GM21825 (cell line): ENCODE data around the gene EPG5.

Source experiments
- ATAC-seq: cut with Tn5 transposase; IDR thresholded peaks from one replicate; pipeline ENCODE4 v1.9.1; 2021; ENCODE audit warnings: mild to moderate bottlenecking, moderate library complexity; ENCODE audit not compliant: unreplicated experiment

EPG5 gene

GRCh38 chr18:45920367-45920766 is 46.8 kb downstream of the EPG5 start:
- ATAC-seq = no peak

- no peak for ATAC-seq
Measured at GRCh38 chr18:45916302-45916701, 50.8 kb downstream of the EPG5 start.

DNA sequence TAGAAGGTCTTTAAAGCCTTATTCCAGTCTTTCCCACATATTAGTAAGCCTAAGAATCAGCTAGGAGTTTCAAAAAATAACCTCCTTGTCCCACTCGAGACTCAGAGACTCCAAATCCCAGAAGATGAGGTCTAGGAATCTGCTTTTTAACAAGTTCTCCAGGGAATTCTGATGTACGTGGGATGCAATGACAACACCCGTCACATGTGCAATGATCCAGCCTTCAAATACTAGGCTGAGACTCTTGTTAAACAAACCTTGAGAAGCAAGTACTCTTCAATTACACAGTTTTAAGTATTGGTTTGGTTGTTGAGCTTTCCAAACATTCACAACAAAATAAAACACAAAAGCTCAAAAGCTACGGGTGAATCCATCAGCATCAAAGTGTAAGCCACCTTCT is 53.9 kb downstream of the EPG5 start:
- no peak for ATAC-seq

DNA sequence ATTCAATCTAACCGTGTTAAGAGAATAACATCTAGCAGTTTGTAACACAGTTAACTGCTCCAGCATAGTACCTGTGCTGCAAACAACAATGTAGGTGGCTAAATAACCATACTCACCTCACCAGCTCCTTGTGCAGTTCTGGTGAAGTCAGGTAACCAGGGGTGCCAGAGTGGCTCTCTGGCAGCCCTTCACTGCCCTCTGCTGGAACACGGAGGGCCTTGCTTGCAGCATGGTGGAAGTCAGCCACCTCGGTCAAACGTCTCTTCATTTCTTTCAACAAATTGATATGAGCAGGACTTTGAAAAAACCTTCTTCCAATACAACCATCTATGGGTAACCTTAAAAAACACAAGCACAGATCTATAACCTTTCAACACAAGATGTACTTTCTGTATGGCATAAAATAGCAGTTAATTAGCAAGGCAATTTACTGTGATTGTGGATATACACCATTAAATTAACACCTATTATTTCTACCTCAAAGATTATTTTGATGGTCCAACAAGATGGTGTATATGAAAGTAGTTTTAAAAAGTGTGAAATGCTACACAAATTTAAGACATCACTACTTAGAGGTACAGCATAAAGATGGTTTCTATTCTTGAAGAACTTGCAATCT is 56.6 kb downstream of the EPG5 start:
- ATAC-seq = no peak

- no peak for ATAC-seq
Measured at GRCh38 chr18:45901654-45902210, 65.4 kb downstream of the EPG5 start.

GRCh38 chr18:45900623-45901022 is 66.5 kb downstream of the EPG5 start:
- no peak for ATAC-seq

- no peak for ATAC-seq
Measured at GRCh38 chr18:45896991-45897390, 70.1 kb downstream of the EPG5 start.

DNA sequence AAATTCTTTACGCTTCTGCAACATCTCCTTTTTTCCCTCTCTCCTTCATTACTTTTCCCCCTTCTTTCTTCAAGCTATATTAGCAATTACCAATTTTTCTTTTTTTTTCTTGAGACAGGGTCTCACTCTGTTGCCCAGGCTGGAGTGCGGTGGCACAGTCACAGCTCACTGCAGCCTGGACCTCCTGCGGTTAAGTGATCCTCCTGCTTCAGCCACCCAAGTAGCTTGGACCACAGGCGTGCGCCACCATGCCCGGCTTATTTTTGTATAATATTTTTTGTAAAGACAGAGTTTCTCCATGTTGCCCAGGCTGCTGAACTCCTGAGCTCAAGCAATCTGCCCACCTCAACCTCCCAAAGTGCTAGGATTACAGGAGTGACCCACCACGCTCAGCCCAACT is 70.7 kb downstream of the EPG5 start:
- ATAC-seq = no peak

DNA sequence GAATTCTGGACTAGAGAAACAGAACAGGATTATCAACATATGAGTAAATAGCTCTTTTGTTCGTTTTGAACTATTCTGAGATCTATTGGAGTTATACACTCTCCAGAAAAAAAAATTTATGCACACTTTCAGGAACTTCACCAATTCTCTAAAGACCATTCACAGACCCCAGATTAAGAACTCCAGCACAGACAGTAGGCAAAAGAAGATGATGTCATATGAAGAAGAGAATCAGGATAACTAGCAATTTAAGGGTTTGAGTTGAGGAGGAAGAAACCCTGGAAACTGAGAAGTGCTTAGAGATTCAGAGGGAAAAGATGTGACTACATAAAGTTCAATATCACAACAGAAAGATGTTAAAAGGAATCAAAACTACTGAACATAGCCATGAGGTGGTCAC is 71.8 kb downstream of the EPG5 start:
- ATAC-seq = no peak

DNA sequence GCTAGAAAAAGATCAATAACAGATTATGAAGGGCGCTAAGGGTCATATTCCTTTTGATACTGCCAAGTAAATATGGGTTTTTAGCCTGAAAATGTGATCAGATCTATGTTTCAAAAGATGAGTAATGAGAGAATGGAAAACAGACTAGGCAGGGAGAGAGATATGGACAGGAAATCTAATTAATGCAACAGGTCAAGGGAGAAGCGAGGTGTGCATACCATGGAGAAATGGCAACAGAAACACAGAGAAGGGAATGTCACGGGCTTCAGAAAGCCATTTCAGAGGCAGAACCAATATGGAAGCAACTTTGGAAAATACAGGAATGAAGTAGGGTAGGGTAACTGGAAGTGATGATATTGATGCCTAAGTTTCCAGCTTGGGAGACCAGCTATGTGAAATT is 72.3 kb downstream of the EPG5 start:
- no peak for ATAC-seq

GRCh38 chr18:45891806-45892205 is 75.3 kb downstream of the EPG5 start:
- ATAC-seq = no peak

DNA sequence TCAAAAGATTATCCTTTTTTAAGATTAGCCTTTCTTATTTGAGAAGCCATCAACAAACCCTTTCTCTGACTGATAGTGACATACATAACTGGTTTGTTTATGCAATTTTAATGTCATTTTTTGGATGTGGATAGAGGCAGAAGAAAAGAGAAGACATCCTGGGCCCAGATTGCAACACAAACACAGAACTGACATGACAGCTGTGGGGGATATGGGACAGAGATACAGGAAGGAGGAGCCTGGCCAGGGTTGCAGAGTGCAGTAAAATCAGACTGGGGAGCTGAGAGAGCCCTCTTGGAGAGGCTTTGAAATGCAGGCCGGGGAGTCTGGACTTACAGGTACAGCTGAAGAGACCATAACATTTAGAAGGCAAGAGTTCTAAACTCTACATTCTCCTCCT is 76.5 kb downstream of the EPG5 start:
- no peak for ATAC-seq

DNA sequence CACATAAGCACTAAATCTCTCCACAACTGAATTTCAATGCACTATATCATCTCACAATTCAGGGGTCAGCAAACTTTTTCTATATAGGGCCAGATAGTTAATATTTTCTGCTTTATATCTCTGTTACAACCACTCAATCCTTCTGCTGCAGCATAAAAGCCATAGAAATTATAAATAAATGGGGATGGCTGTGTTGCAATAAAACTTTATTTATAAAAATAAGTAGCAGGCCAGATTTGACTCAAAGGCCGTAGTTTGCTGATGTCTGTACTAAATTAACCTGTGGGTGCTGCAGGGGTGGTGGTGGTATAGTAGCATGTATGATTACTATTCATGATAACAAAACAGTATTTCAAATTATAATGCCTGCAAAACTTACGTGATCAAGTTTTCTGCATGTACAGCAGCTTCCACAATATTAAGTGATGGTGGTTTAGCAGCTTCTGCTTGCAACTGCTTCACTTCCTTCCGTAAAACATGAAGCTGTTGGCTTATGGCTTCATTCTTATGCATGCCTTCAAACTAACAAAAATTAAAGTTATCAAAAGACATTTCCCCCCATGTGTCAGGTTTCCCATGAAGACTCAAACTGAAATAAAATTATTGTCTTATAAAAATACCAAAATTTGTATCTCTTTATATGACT is 77.6 kb downstream of the EPG5 start:
- ATAC-seq = no peak

- ATAC-seq = no peak
Measured at GRCh38 chr18:45887585-45887984, 79.5 kb downstream of the EPG5 start.

- ATAC-seq = no peak
Measured at GRCh38 chr18:45880876-45881558, 86.1 kb downstream of the EPG5 start.

DNA sequence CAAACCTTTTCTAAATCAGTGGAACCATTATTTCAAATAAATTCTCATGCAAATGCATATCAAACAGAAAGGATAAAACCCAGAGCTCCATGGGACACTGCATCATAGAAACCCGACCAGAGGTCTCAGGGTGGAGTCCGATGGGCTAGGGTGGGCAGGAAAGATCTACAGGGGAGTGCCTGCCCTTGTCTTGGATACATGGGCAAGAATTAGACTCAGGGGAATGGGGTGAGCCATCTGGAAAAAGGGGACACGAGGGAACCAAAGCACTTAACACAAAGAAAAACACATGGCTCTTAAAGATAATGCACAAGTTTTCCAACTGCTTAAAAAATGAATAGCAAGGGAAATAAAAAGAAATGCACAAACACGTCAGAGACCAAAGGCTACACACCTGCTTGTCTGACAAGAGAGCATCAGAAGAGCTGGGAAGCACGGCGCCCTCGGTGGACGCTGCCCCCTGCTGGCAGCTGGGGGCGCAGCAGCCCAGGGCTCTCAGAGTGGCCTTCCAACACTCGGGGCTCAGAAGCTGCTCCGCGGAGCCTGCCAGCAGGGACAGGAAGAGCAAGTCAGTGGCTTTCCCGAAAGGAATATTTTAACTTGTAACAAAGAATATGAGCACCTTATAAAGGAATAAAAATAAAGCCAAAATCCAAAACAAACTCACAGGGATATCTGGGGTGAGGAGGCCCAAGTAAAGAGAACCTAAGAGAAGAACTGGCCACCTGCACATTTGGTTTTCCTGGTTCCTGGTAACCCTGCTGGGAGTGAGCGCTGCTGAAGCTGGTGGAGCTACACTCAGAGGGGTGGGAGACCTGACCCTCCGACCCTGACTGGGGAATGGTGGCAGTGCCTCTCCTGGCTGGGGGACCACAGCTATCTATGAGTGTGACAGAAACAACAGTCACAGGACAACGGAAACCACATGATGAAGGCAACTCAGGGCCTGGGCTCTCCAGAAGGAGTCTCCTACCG is 87.2 kb downstream of the EPG5 start:
- ATAC-seq = peak; percentile 72

DNA sequence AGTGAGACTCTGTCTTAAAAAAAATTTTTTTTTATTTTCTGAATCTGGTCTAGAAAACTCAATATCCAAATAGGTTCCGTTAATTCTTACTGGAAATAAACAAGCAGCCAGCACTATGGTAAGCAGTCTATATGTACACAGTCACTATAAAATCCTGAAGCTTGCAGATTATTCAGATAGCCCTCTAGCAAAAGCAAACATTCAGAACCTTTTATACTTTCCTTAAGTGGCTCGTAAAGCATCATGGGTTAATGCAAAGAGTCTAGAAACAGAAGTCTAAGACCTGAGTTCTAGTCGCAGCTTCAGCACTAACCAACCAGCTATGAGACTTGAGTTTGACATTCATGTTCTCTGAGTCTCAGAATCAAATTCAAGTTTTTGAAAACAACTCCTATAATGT is 89.7 kb downstream of the EPG5 start:
- no peak for ATAC-seq

DNA sequence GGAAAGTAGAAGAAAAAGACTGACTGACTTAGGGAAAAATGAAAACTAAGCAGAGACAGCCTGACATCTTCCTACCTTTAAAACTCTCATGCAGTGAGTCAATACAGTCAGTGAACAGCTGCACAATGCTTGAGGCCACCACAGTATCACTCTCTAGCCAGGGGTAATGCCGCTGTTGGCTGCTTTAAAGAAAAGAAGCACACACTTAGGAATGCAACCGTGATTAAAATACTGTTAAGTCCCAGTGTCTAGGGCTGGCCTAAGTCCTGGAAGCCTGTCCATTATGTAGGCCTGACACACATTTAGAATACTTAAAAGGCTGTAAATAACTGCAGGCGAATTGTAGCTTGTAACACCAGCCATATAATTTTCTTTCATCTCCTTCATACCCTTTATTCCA is 91.0 kb downstream of the EPG5 start:
- ATAC-seq = no peak

- peak; percentile 96 for ATAC-seq
Measured at GRCh38 chr18:45874491-45875184, 92.5 kb downstream of the EPG5 start.

- ATAC-seq = no peak
Measured at GRCh38 chr18:45871431-45872084, 95.6 kb downstream of the EPG5 start.
